Heart right ventricle (tissue), 16 donors: Measurements from ENCODE around the gene IL12RB2. TPM values are rescaled to one million over a fixed set of nuclear protein-coding genes. Genes with fewer than 3 reads are reported as not detected.

Source experiments
- ATAC-seq, 8 donors: fragments of 200-7000 bp; cut with Tn5 transposase; one replicate each; pipeline ENCODE4 v1.9.1; 2020; ENCODE audit warnings: mild to moderate bottlenecking in 8 of 8, moderate library complexity in 8 of 8, moderate number of reproducible peaks in 1 of 8
- DNase-seq, 2 donors: peaks; one replicate each; pipeline ENCODE4 v3.0.0-alpha.2; 2020
- H3K27ac ChIP-seq, 10 donors: fragments of 200-600 bp; sonication (generic) in 2 of 10; one replicate each; pipeline versions ENCODE4 v1.5.0 to v1.8.0; 2020 to 2022; ENCODE audit warnings: mild to moderate bottlenecking in 3 of 10
- H3K27me3 ChIP-seq, 7 donors: fragments of 200-600 bp; one replicate each; pipeline ENCODE4 v1.8.0; 2021 to 2022; ENCODE audit warnings: mild to moderate bottlenecking in 2 of 7
- H3K36me3 ChIP-seq, 9 donors: fragments of 200-600 bp; sonication (generic) in 1 of 9; one replicate each; pipeline versions ENCODE4 v1.5.0 to v1.8.0; 2020 to 2022; ENCODE audit warnings: mild to moderate bottlenecking in 2 of 9
- H3K4me1 ChIP-seq, 9 donors: fragments of 200-600 bp; sonication (generic) in 1 of 9; one replicate each; pipeline versions ENCODE4 v1.5.0 to v1.8.0; 2020 to 2022; ENCODE audit warnings: mild to moderate bottlenecking in 4 of 9
- H3K4me3 ChIP-seq, 10 donors: fragments of 200-600 bp; sonication (generic) in 2 of 10; one replicate each; pipeline versions ENCODE4 v1.5.0 to v1.8.0; 2020 to 2022; ENCODE audit warnings: mild to moderate bottlenecking in 7 of 10, moderate library complexity in 2 of 10
- H3K9me3 ChIP-seq, 11 donors: fragments of 200-600 bp in 10 of 11; sonication (generic) in 2 of 11; one replicate each; pipeline versions ENCODE4 v1.5.0 to v1.8.0; 2013 to 2022; ENCODE audit warnings: mild to moderate bottlenecking in 2 of 11, control low read depth in 1 of 11, moderate library complexity in 1 of 11
- CTCF ChIP-seq, 9 donors: fragments of 200-600 bp; sonication (generic) in 2 of 9; IDR thresholded peaks; one replicate each; pipeline versions ENCODE4 v1.5.0 to v1.8.0; 2021 to 2022; ENCODE audit warnings: antibody characterized with exemption in 9 of 9, mild to moderate bottlenecking in 5 of 9, moderate library complexity in 1 of 9
- WGBS, 2 donors: extraction: QIAGEN DNeasy Blood & Tissue Kit; methylation state at CpG; one replicate each; pipeline ENCODE4 v1.1.7; 2013; ENCODE audit warnings: inconsistent platforms in 1 of 2; 5-methylcytosine and 5-hydroxymethylcytosine counted together
- intact Hi-C, 10 donors: fragments of 100-400 bp; cut with DNase I; formaldehyde crosslinking; loops; one replicate each; pipeline versions ENCODE4 v1.11.1 to v1.14.2; 2022
- polyA plus RNA-seq, 2 donors: library from polyadenylated mRNA; stranded (reverse); fragments of 200-250 nt; gene quantifications; one replicate each; pipeline ENCODE4 v1.2.3, GENCODE V29; 2013
- total RNA-seq, 10 donors: library from RNA; stranded (reverse); fragmentation: NEBNext Ultra II Directional in 3 of 10; extraction: Animal tissue kit (Norgen Biotek cat#: 25700) in 3 of 10; gene quantifications; one replicate each; pipeline versions ENCODE4 v1.2.1 to v1.2.4, GENCODE V29; 2021 to 2023
- donor health status: Arrhythmogenic right ventricular cardiomyopathy.
- donor health status: ischemic (EF 13 %, LVEDD 7.1; RV severe dilation, severe dysfunction).
- donor health status: healthy with polysubstance abuse.
- donor health status: DM: no; HTN: yes; CAD: no.
- donor health status: DM: no; HTN: no; CAD: no.
- donor health status: ischemic (EF 25% LVEDD 6.9; RV normal size, moderate dysfunction).
- donor health status: ischemic (EF 25% LVEDD 5.7; RV mildly dilated, moderate dysfunction).
- donor health status: healthy.
- donor health status: DM: yes; HTN: yes; CAD: no.
- donor health status: Ischemic cardiomyopathy.
- donor health status: ischemic (EF 35%, LVEDD 5.7; RV mildly dilated, moderate dysfunction).
- donor health status: nonischemic (EF 11% LVEDD 7.7; RV severe dilation, severe dysfunction).
- donor health status: DM: yes; HTN: yes; CAD: no.
- donor health status: PGD.
- donor health status: ischemic (EF 29% LVEDD 5.4; RV normal size, mild dysfunction).
- donor health status: nonischemic (EF 23%, LVEDD 6.1; RV moderate dilation, normal function).

The IL12RB2 gene
- total and polyA plus RNA-seq, 12 donors = 0.09 to 1.2 (median 0.22) TPM; not detected in 1

GRCh38 chr1:67352211-67352610 lies 44.5 kb downstream of the IL12RB2 start:
- no peak for TF ChIP-seq CTCF (IDR thresholded peaks at IDR 0.05)
- no peak for ATAC-seq
- H3K4me1 ChIP-seq = peaks cover 0 to 4% (median 0%) of the 10 kb centered on the region in 9 donors
- intact Hi-C loops = no loop called here
- H3K27me3 ChIP-seq = no peaks in the 10 kb centered on the region
- no peak overlapping the region for H3K27ac ChIP-seq
- H3K9me3 ChIP-seq = no peaks in the 10 kb centered on the region
- H3K36me3 ChIP-seq = no peaks in the 10 kb centered on the region
- no peak overlapping the region for H3K4me3 ChIP-seq
- DNase-seq = no peak

- no peak for ATAC-seq
- no peak for TF ChIP-seq CTCF (IDR thresholded peaks at IDR 0.05)
- WGBS, 2 donors = 74 to 79% methylated on average over 3 of the region's 3 CpGs
- Histone ChIP-seq H3K36me3 (no peaks in the 10 kb centered on the region), H3K4me1 (no peaks in the 10 kb centered on the region), H3K27me3 (no peaks in the 10 kb centered on the region), H3K9me3 (no peaks in the 10 kb centered on the region), H3K4me3 (no peak overlapping the region), H3K27ac (no peak overlapping the region)
- no peak for DNase-seq
- intact Hi-C loops = no loop called here
Measured at GRCh38 chr1:67355745-67356424, 48.2 kb downstream of the IL12RB2 start.

GRCh38 chr1:67359592-67359991 lies 51.9 kb downstream of the IL12RB2 start:
- DNase-seq (no peak), ATAC-seq (no peak)
- H3K4me1 ChIP-seq = no peaks in the 10 kb centered on the region
- WGBS, 2 donors = 48 to 93% methylated on average over 1 of the region's 1 CpG
- no peak overlapping the region for H3K27ac ChIP-seq
- H3K36me3 ChIP-seq = no peaks in the 10 kb centered on the region
- no peak for TF ChIP-seq CTCF (IDR thresholded peaks at IDR 0.05)
- intact Hi-C loops = no loop called here
- H3K4me3 ChIP-seq = no peak overlapping the region
- no peaks in the 10 kb centered on the region for H3K9me3 ChIP-seq
- no peaks in the 10 kb centered on the region for H3K27me3 ChIP-seq

GRCh38 chr1:67361641-67362040 lies 54.0 kb downstream of the IL12RB2 start:
- Histone ChIP-seq H3K27ac (no peak overlapping the region), H3K4me3 (no peak overlapping the region), H3K4me1 (no peaks in the 10 kb centered on the region), H3K36me3 (no peaks in the 10 kb centered on the region), H3K27me3 (no peaks in the 10 kb centered on the region), H3K9me3 (no peaks in the 10 kb centered on the region)
- ATAC-seq = no peak
- 96 to 98% methylated on average over 5 of the region's 5 CpGs for WGBS, 2 donors
- intact Hi-C loops = no loop called here
- DNase-seq = no peak
- no peak for TF ChIP-seq CTCF (IDR thresholded peaks at IDR 0.05)
